Occipital lobe (tissue), 2 donors: Measurements from ENCODE around the gene LRBA. TPM values are rescaled to one million over a fixed set of nuclear protein-coding genes. Genes with fewer than 3 reads are reported as not detected.
"Not testable (repeated sequence)": the region's sequence is repeated elsewhere in the genome, so short reads cannot be mapped to it uniquely, and the experiment has no call there.

ENCODE experiments used
- DNase-seq: peaks from one replicate; lab custom pipeline; 2025; lab: John Stamatoyannopoulos, UW
- total RNA-seq: library from RNA; depleted of rRNA; stranded (reverse); fragments of >200 nt; gene quantifications from one replicate; pipeline ENCODE4 v1.2.3, GENCODE V29; 2014

Gene LRBA
- total RNA-seq, 1 donor from 2014 or later: 25.3 TPM

DNA sequence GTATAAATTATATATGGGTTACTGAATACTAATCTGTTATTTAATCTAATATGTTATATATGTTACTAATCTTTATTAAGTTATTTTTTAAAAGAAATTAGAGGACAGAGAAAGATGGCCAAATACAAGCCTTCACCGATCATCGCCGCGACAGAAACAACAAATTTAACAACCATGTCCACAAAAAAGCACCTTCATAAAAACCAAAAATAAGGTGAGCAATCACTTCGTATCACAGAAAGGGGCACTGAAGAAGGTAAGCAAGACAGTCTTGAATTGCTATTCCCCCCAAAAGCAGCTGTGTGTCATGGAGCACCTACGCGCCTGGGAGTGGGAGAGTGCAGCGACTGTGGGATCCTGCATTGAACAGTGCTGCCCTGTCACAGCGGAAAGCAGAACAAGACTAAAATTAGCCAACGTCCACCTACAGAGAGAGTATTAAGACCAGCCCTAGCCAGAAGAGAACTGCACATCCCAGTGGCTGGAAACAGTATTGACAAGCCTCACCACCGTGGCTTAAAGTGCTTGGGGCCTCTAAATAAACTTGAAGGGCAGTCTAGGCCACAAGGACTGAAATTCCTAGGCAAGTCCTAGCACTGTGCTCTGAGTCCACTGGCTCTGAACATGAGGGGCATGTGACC lies 38.5 kb downstream of the LRBA start:
- no peak for DNase-seq

DNA sequence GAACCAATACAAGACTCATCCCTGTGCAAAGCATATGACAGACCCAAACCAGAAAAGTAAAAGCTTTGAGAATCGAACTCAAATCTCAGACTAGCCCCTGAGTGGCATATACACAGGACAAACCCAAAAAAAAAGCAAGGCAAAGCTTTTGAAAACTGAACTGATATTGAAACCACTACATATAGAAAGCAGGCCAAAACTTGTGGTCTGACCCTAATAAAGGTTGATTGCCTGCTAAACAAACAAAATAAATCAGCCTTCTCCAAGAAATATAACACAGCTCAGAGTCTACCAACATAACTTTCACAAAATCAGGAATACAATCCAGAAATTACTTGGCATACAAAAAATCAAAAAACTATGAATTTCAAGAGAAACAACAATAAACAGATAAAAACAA lies 40.3 kb downstream of the LRBA start:
- DNase-seq: no peak

DNA sequence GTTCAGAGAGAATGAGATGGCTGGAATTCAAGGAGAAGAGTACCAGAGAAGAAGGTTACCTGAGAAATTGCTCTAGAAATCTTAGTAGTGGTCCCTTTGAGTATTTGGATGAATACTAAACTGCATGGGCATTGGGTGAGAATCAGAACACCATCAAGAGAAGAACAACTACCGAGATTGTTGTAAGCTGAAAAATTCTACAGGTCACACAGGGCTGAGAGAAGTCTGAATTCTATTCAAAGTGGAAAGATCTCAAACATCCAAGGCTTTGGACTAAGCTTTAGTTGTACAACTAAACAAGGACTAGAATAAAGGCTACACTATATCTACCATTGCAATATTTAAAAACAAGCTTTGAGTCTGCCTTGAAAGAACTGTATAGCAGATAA lies 40.8 kb downstream of the LRBA start:
- no peak for DNase-seq

DNA sequence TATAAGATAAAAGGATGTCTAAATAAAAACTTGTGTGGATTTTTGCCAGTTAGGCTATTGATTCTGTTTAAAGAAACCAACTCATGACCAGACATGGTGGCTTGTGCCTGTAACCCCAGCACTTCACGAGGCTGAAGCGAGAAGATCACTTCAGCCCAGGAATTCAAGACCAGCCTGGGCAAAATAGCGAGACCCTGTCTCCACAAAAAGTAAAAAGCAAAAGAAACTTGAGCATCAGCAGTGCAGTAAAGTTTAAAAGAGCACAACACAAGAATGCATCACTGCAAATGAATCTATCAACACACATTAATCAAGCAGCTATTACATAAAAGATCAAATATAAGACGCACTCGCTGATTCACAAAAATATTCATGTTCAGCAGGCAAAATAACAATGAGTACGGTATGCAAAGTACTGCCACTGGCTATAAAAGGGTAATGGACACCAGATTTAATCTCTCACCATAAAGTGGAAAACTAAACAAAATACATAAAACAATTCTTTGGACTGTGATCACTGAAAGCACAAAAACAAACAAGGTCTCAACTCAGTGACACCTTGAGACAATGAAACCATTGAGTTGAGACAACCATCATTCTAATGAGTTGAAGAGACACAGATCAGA lies 41.3 kb downstream of the LRBA start:
- no peak for DNase-seq

DNA sequence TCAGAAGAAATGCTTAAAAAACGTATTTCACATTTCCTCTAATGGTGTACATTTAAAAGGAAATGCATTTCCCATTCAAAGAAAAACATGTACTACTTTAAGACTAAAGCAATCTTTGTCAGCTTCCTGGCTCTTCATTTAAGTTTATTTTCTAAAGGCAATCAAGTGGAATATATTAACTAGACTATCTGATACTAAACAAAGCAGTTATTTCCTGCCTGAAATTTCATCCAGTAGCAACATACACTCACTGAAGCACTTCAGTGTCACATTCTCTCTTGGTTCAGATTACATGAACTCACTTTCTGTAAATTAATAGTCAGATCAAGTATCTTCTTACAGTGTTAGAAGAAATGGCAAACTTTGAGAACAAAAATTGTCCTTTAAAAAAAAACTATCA lies 42.5 kb downstream of the LRBA start:
- no peak for DNase-seq

DNA sequence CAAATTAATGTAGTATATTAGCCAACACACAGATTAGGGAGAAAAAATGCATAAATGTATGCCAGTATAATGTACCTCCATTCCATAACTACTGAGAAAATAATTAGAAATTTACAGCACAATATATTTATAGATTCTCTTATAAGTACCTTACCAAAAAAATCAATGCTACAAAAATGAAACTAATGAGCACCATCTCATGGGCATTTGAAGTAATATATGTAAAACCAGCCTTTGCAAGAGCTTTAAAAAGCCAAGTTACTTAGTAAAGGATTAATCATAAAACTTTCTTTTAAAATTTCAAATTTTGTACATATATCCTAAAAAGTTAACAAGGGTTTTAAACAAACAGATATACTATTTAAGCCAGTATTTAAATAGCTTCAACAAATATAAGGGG lies 43.2 kb downstream of the LRBA start:
- no peak for DNase-seq

DNA sequence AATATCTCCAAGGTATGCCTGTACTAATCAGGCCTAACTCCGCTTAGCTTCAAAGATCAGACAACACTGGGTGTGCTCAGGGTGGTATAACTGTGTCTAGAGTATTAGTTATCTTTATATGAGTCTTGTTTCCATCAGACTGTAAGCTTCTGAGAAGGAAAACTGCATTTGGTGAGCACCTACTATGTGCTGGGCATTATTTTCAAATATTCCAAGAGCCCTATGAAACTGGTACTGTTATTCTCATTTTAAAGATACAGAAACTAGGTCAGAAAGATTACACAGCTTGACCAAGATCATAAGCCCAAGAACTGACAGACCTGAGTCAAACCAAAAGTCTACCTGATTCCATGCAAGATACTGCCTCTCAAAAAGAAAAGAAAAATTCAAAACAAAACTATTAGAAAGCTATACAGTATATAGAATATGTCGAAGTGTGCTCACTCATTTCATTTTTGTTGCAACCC lies 44.4 kb downstream of the LRBA start:
- no peak for DNase-seq

DNA sequence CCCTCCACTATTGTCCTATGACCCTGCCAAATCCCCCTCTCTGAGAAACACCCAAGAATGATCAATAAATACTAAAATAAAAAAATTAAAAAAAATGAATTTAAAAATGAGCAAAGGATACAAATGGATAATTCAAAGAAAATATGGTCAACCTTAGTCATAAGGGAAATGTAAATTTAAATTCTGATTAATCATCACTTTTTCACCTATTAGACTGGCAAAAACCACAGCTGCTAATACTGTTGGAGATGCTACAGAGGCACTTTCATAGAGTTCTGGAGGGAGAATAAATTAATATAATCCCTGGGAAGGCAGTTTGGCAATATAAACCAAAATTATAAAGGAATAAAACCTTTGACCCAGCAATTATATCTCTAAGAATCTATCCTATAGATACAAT lies 50.3 kb downstream of the LRBA start:
- DNase-seq: no peak

DNA sequence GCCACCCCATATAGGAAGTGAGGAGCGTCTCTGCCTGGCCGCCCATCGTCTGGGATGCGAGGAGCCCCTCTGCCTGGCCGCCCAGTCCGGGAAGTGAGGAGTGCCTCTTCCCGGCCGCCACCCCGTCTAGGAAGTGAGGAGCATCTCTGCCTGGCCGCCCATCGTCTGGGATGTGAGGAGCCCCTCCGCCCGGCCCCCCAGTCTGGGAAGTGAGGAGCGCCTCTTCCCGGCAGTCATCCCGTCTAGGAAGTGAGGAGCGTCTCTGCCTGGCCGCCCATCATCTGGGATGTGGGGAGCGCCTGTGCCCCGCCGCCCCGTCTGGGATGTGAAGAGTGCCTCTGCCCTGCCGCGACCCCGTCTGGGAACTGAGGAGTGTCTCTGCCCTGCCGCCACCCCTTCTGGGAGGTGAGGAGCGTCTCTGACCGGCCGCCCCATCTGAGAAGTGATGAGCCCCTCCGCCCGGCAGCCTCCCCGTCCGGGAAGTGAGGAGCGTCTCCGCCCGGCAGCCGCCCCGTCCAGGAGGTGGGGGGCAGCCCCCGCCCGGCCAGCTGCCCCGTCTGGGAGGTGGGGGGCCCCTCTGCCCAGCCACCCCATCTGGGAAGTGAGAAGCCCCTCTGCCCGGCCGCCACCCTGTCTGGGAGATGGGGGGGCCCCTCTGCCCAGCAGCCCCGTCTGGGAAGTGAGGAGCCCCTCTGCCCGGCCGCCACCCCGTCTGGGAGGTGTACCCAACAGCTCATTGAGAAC lies 51.3 kb downstream of the LRBA start:
- DNase-seq: not testable (repeated sequence)

DNA sequence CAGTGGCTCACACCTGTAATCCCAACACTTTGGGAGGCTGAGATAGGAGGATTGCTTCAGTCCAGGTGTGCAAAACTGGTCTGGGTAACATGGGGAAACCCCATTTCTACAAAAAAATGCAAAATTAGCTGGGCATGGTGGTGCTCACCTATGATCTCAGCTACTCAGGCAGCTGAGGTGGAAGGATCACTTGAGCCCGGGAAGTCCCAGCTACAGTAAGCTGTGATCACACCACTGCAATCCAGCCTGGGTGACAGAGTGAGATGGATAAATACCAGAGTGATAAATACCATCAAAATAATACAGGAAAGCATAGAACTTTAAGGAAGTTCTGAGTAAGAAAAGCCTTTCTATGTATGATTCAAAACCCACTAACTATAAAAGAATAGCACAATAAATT lies 52.8 kb downstream of the LRBA start:
- no peak for DNase-seq

DNA sequence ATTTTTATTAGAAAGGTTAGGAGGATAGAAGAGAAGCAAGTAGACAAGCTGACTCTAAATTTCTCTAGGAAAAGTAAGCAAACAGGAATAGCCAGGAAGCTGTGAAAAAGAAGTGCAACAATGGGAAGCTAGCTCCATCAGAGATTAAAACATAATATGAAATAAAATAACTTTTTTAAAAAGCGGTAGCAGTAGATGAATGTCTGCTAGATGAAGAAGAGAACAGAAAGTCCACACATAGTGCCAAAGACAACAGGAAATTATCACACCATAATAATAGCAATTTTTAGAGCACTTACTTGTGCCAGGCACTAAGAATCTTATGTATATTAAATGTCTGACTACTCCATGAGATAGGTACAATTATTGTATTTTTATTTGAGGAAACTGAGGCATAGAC lies 53.5 kb downstream of the LRBA start:
- DNase-seq: no peak

DNA sequence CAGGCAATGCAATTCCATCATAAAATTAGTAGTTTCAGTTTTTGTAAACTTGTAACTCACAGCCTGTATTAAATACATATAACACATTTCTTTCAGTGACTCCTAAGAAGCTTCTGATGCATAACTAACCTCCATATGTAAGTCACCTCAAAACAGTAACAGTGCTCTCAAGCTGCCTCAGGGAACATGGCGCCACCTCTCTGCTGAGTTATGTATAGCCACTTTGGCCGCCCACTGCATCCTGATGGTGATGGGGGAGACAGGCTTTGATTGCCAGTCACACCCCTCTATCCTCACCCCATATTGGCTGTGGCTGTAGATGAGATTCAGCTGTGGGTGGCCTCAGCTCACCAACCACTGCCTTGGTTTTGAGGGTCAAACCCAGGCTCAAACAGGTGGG lies 54.3 kb downstream of the LRBA start:
- DNase-seq: no peak

DNA sequence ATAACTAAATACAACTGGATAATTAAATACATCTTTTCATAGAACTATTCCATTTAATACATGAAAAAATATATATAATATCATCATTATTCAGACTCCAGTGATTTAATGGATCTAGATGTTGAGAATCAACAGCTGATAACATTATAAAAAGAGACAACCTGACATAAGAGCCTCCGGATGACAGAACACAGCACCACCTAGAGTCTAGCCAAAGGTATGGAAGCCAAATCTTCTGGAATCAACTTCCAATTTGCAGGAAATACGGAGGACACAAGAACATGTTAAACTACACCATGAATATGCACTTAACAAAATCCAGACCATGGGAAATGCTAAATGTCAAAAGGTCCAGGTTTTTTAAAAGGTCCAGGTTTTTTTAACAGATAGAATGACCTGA lies 55.0 kb downstream of the LRBA start:
- DNase-seq: no peak

DNA sequence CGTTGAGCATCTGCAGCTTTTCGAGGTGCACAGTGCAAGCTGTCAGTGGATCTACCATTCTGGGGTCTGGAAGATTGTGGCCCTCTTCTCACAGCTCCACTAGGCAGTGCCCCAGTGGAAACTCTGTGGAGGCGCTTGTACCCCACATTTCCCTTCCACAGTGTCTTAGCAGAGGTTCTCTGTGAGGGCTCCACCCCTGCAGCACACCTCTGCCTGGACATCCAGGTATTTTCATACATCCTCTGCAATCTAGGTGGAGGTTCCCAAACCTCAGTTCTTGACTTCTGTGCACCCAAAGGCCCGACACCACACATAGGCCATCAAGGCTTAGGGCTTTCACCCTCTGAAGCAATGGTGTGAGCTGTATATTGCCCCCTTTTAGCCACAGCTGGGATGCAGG lies 57.1 kb downstream of the LRBA start:
- DNase-seq: not testable (repeated sequence)

DNA sequence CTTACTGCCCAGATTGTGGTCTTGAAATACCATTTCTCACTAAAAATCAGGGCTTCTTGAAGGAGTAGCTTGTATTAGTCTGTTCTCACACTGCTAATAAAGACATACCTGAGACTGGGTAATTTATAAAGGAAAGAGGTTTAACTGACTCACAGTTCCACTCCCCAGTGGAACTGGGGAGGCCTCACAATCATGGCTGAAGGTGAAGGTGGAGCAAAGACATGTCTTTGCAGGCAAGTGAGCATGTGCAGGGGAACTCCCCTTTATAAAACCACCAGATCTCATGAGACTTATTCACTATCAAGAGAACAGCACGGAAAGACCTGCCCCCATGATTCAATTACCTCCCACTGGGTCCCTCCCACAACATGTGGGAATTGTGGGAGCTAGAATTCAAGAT lies 58.0 kb downstream of the LRBA start:
- DNase-seq: not testable (repeated sequence)

DNA sequence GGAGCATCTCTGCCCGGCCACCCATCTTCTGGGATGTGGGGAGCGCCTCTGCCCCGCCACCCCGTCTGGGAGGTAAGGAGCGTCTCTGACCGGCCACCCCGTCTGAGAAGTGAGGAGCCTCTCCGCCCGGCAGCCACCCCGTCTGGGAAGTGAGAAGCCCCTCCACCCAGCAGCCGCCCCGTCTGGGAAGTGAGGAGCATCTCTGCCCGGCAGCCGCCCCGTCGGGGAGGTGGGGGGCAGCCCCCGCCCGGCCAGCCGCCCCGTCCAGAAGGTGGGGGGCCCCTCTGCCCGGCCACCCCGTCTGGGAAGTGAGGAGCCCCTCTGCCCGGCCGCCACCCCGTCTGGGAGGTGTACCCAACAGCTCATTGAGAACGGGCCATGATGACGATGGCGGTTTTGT lies 61.2 kb downstream of the LRBA start:
- not testable (repeated sequence) for DNase-seq

DNA sequence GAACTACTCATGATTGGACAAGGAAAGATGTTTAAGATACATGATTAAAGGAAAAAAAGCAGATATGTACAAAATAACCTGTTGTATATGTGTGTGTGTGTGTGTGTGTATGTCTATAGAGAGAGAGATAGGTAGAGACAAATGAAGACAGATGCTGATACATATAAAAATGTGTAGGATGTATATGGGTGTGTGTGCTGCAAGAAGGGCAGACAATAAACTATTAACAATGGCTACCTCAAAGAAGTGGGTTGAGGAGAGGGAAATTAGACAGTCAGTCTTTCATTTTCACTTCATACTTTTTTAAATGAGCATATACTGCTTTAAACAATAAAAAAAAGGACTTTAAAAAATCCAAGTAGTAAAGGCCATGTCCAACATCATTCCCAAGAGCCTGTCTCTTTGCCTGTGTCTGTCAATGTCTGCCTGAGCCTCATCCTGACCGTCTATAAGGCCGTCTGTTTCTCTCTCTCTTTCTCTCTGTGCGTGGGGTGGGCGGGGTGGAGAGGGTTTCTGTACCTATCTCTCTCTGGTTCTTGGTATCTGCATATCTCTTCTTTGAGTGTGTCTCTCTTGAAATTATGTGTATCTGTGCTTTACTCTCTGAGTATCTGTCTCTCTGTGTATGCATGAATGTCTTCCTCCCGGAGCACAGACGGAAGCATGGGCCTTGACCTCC lies 62.8 kb downstream of the LRBA start:
- no peak for DNase-seq

DNA sequence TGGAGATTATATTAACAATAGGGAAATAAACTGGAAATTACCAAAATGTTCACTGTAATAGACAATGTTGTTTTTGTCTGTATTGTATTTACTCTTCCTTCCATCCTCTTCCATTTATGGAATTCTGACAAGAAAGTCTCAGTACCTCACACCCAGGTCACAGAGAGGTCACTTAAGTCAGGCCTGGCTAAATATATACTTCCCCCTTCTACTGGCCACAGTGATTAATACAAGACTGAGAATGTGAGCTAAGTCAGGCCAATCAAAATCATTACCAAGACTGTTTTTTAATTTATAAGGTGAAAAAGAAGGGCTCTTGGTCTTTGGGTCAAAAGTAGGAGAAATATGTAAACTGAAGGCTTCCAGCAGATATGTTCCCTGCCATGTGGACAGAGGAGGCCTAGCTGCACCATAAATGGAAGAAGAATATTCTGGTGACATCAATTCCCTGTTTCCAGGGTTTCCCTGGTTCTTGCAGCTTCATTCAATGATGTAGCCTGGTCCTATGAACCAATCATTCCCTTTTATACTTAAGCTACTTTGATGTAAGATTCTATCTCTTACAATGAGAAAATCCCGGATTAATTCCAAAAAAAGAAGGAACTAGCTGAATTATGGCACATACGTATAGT lies 64.3 kb downstream of the LRBA start:
- no peak for DNase-seq

DNA sequence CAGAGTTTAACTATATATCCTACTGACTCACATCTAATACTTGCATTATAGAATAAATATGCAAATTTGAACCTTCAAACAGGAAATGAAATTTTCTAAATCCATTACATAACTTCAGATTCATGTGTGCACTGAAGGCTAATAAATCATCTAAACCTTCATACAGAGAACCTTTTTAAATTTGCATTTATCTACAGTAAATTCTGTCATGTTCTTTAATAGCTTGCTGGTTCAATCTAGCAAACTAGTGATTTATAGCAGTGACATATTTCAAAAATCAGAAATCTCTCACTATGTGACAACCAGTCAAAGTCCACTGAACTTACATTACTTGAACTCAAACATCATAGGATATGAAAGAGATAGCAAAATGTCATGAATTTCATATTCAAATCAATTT lies 65.1 kb downstream of the LRBA start:
- no peak for DNase-seq

DNA sequence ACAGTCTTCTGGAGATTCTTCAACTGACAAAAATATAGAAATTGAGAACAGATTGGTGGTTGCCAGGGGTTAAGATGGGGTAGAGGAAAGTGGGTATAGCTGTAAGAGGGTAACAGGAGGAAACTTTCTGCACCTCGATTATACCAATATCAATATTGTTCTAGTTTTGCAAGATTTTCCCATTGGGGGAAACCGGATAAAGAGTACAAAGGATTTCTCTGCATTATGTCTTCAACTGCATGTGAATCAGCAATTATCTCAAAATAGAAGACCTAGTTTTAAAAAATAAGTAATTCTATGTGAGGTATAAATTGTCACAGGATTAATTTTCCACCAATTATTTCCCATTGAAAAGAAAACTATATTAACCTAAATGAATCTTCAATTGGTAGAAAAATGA lies 65.7 kb downstream of the LRBA start:
- no peak for DNase-seq

DNA sequence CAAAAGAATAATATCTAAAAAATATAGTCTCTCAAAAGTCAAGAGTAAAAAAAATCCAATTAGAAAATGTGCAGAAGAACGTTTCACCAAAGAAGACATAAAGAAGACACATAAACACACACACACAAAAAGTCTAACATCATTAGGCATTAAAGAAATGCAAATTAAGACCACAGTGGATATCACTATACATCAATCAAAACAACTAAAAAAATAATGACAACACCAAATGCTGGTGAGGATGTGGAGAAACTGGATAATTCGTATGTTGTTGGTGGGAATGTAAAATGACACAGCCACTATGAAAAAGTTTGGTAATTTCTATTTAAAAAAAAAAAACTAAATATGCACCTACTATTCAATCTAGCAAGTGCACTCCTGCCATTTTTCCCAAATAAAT lies 66.4 kb downstream of the LRBA start:
- DNase-seq: no peak

DNA sequence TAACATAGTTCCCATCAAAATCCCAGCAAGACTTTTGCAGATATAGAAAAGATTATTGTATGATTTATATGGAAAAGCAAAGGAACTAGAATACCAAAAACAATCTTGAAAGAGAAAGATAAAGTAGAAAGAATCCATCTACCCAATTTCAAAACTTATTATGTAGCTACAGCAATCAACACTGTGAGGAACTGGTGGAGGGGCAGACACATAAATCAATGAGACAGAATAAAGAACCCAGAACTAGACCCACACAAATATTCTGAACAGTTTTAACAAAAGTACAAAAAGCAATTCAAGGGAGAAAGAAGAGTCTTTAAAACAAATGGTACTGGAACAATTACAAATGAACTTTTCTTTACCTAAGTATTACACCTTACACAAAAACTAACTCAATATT lies 67.0 kb downstream of the LRBA start:
- no peak for DNase-seq
